ENCODE results near the gene SLC38A2.

Gene SLC38A2

GRCh38 chr12:46366771-46367170 is 5.8 kb downstream of the SLC38A2 start:
- H3K4me1 ChIP-seq (ENCODE audit: control insufficient read depth, low read length) = peaks cover 21% of the 10 kb centered on the region
- H3K79me2 ChIP-seq (ENCODE audit: control insufficient read depth, low read length) = peaks cover 39% of the 10 kb centered on the region
- peaks cover 5% of the 10 kb centered on the region; the same call in 1 of the 2 replicates for H3F3A ChIP-seq (ENCODE audit: control insufficient read depth, insufficient read depth)
- H3K36me3 ChIP-seq (ENCODE audit: control insufficient read depth, low read length) = peaks cover 100% of the 10 kb centered on the region
- H4K20me1 ChIP-seq (ENCODE audit: control insufficient read depth, insufficient read depth, low read depth, low read length) = peaks cover 25% of the 10 kb centered on the region
- H3K4me3 ChIP-seq (ENCODE audit: low read length) = no peak overlapping the region
- no peaks in the 10 kb centered on the region for H3K9me2 ChIP-seq (replicated peaks; ENCODE audit: control insufficient read depth, low read length)
- no peak overlapping the region for H3K4me2 ChIP-seq (ENCODE audit: low read length)
- TF ChIP-seq CTCF (IDR thresholded peaks at IDR 0.05; ENCODE audit: low read depth, low read length, poor library complexity, severe bottlenecking) (no peak), EZH2phosphoT487 (IDR thresholded peaks at IDR 0.05; ENCODE audit: borderline replicate concordance, low read length) (no peak)
- H3K27ac ChIP-seq (ENCODE audit: low read depth, low read length) = no peak overlapping the region
- no peaks in the 10 kb centered on the region for H3K9me3 ChIP-seq (ENCODE audit: control insufficient read depth, insufficient read depth, low read length)
- no peaks in the 10 kb centered on the region for H3K27me3 ChIP-seq (ENCODE audit: control insufficient read depth, low read length)

- Histone ChIP-seq H3K9me2 (replicated peaks; ENCODE audit: control insufficient read depth, low read length) (no peaks in the 10 kb centered on the region), H3K4me3 (ENCODE audit: low read length) (no peak overlapping the region), H3K9me3 (ENCODE audit: control insufficient read depth, insufficient read depth, low read length) (no peaks in the 10 kb centered on the region), H3K79me2 (ENCODE audit: control insufficient read depth, low read length) (peaks cover 31% of the 10 kb centered on the region), H3K27me3 (ENCODE audit: control insufficient read depth, low read length) (no peaks in the 10 kb centered on the region), H3F3A (ENCODE audit: control insufficient read depth, insufficient read depth) (peaks cover 5% of the 10 kb centered on the region), H4K20me1 (ENCODE audit: control insufficient read depth, insufficient read depth, low read depth, low read length) (peaks cover 24% of the 10 kb centered on the region), H3K36me3 (ENCODE audit: control insufficient read depth, low read length) (peaks cover 100% of the 10 kb centered on the region), H3K4me1 (ENCODE audit: control insufficient read depth, low read length) (peaks cover 19% of the 10 kb centered on the region), H3K27ac (ENCODE audit: low read depth, low read length) (no peak overlapping the region), H3K4me2 (ENCODE audit: low read length) (no peak overlapping the region)
- no peak for TF ChIP-seq EZH2phosphoT487 (IDR thresholded peaks at IDR 0.05; ENCODE audit: borderline replicate concordance, low read length)
Observed at GRCh38 chr12:46365951-46366379, 6.6 kb downstream of the SLC38A2 start.

GRCh38 chr12:46364777-46365580 is 7.6 kb downstream of the SLC38A2 start:
- H3K9me3 ChIP-seq (ENCODE audit: control insufficient read depth, insufficient read depth, low read length) = no peaks in the 10 kb centered on the region
- H3F3A ChIP-seq (ENCODE audit: control insufficient read depth, insufficient read depth) = peaks cover 5% of the 10 kb centered on the region
- no peaks in the 10 kb centered on the region for H3K9me2 ChIP-seq (replicated peaks; ENCODE audit: control insufficient read depth, low read length)
- H3K79me2 ChIP-seq (ENCODE audit: control insufficient read depth, low read length) = peaks cover 21% of the 10 kb centered on the region
- TF ChIP-seq CTCF (IDR thresholded peaks at IDR 0.05; ENCODE audit: low read depth, low read length, poor library complexity, severe bottlenecking) (no peak), EZH2phosphoT487 (IDR thresholded peaks at IDR 0.05; ENCODE audit: borderline replicate concordance, low read length) (no peak)
- peaks cover 9% of the 10 kb centered on the region; the same call in 1 of the 2 replicates for H3K4me1 ChIP-seq (ENCODE audit: control insufficient read depth, low read length)
- H3K4me2 ChIP-seq (ENCODE audit: low read length) = no peak overlapping the region
- H3K4me3 ChIP-seq (ENCODE audit: low read length) = no peak overlapping the region
- no peaks in the 10 kb centered on the region for H3K27me3 ChIP-seq (ENCODE audit: control insufficient read depth, low read length)
- H4K20me1 ChIP-seq (ENCODE audit: control insufficient read depth, insufficient read depth, low read depth, low read length) = peaks cover 15% of the 10 kb centered on the region
- no peak overlapping the region for H3K27ac ChIP-seq (ENCODE audit: low read depth, low read length)
- H3K36me3 ChIP-seq (ENCODE audit: control insufficient read depth, low read length) = peaks cover 100% of the 10 kb centered on the region

- TF ChIP-seq EZH2phosphoT487 (IDR thresholded peaks at IDR 0.05; ENCODE audit: borderline replicate concordance, low read length) (no peak), CTCF (IDR thresholded peaks at IDR 0.05; ENCODE audit: low read depth, low read length, poor library complexity, severe bottlenecking) (no peak)
- no peak overlapping the region for H3K4me2 ChIP-seq (ENCODE audit: low read length)
- H3K4me1 ChIP-seq (ENCODE audit: control insufficient read depth, low read length) = peaks cover 5% of the 10 kb centered on the region; the same call in 1 of the 2 replicates
- peaks cover 100% of the 10 kb centered on the region for H3K36me3 ChIP-seq (ENCODE audit: control insufficient read depth, low read length)
- no peaks in the 10 kb centered on the region for H3K27me3 ChIP-seq (ENCODE audit: control insufficient read depth, low read length)
- peaks cover 14% of the 10 kb centered on the region for H3K79me2 ChIP-seq (ENCODE audit: control insufficient read depth, low read length)
- no peaks in the 10 kb centered on the region for H3K9me2 ChIP-seq (replicated peaks; ENCODE audit: control insufficient read depth, low read length)
- H3F3A ChIP-seq (ENCODE audit: control insufficient read depth, insufficient read depth) = peaks cover 12% of the 10 kb centered on the region
- no peak overlapping the region for H3K27ac ChIP-seq (ENCODE audit: low read depth, low read length)
- H3K9me3 ChIP-seq (ENCODE audit: control insufficient read depth, insufficient read depth, low read length) = no peaks in the 10 kb centered on the region
- peaks cover 8% of the 10 kb centered on the region; the same call in 1 of the 2 replicates for H4K20me1 ChIP-seq (ENCODE audit: control insufficient read depth, insufficient read depth, low read depth, low read length)
- no peak overlapping the region for H3K4me3 ChIP-seq (ENCODE audit: low read length)
Observed at GRCh38 chr12:46364300-46364696, 8.3 kb downstream of the SLC38A2 start.

Data from DOHH2 (cell line).